Suprapubic skin (tissue), 3 donors: Measurements from ENCODE around the gene ZNF148.

ENCODE experiments used
- EP300 ChIP-seq: sonication (generic); formaldehyde crosslinking; IDR thresholded peaks from one replicate; pipeline ENCODE4 v1.6.1; 2017; ENCODE audit warnings: antibody characterized with exemption
- POLR2A ChIP-seq, 2 donors: fragments of 450-650 bp; IDR thresholded peaks; one replicate each; pipeline ENCODE4 v1.6.1; 2017; ENCODE audit warnings: antibody characterized with exemption in 2 of 2, mild to moderate bottlenecking in 2 of 2, moderate library complexity in 2 of 2
- TF ChIP-seq, protein P1 (sequence below), 2 donors: fragments of 200-600 bp in 1 of 2; fragments of 450-650 bp in 1 of 2; sonication (generic) in 1 of 2; IDR thresholded peaks; one replicate each; pipeline ENCODE4 v1.5.1; 2016 to 2019; ENCODE audit warnings: antibody characterized with exemption in 2 of 2, mild to moderate bottlenecking in 1 of 2, moderate library complexity in 1 of 2

DNA sequence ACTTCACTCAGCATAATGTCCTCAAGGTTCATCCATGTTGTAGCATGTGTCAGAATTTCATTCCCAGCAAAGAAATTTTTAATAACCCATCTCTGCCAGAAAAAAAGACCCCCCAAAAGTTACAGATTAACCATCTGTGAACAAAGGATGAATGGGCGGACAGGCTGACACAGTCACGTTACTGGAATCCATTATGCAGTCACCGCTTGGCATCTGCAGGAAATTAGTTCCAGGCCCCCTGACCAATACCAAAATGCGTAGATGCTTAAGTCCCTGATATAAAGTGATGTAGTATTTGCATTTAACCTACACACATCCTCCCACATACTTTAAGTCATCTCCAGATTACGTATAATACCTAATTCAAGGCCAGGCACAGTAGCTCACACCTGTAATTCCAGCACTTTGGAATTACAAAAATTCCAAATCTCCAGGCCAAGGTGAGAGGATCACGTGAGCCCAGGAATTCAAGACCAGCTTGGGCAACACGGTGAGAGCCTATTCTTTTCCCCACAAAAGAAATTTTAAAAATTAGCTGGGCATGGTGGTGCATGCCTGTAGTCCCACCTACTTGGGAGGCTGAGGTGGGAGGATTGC, 161.1 kb downstream of the ZNF148 start:
- no peak for TF ChIP-seq POLR2A (IDR thresholded peaks at IDR 0.05)
- no peak for TF ChIP-seq EP300
- TF ChIP-seq, protein P1, sequence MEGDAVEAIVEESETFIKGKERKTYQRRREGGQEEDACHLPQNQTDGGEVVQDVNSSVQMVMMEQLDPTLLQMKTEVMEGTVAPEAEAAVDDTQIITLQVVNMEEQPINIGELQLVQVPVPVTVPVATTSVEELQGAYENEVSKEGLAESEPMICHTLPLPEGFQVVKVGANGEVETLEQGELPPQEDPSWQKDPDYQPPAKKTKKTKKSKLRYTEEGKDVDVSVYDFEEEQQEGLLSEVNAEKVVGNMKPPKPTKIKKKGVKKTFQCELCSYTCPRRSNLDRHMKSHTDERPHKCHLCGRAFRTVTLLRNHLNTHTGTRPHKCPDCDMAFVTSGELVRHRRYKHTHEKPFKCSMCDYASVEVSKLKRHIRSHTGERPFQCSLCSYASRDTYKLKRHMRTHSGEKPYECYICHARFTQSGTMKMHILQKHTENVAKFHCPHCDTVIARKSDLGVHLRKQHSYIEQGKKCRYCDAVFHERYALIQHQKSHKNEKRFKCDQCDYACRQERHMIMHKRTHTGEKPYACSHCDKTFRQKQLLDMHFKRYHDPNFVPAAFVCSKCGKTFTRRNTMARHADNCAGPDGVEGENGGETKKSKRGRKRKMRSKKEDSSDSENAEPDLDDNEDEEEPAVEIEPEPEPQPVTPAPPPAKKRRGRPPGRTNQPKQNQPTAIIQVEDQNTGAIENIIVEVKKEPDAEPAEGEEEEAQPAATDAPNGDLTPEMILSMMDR (IDR thresholded peaks at IDR 0.05), result no peak
